ENCODE results near the gene GLI3. TPM values are rescaled to one million over a fixed set of nuclear protein-coding genes. Genes with fewer than 3 reads are reported as not detected.

Gene GLI3
- total RNA-seq, 1 experiment from 2014 or later: not detected

DNA sequence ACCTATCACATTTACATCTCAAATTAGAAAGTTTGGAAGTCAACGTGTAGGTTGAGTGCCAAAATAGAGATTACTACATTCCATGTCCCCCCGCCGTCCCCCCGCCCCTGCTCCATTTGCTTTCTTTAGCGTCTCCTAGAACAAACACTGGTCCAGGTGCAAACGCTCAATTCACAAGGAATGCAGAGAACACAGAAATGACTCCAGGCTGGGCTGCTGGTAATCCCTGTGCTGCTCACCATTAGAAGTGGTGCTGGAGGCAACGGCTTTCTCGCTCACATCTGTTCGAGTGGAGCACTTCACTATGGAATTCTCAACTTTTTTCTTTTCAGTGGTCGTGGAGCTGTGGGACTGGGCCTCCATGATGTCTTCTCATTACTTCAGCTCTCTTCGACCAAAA is 14.1 kb downstream of the GLI3 start:
- ChIA-PET CTCF (no interaction called here), POLR2A (ENCODE audit: unreplicated experiment) (no interaction called here)
- intact Hi-C loops (cut with micrococcal nuclease; ENCODE audit: unreplicated experiment): no loop called here
- Histone ChIP-seq H3K4me2 (no peak overlapping the region), H2AFZ (no peak overlapping the region), H3K4me3 (no peak overlapping the region), H3K36me3 (ENCODE audit: low read depth) (no peaks in the 10 kb centered on the region), H3K79me2 (ENCODE audit: low read depth) (no peaks in the 10 kb centered on the region), H3K4me1 (replicated peaks; ENCODE audit: insufficient read depth) (no peaks in the 10 kb centered on the region), H3K27me3 (ENCODE audit: insufficient read depth, low read depth) (peaks cover 94% of the 10 kb centered on the region), H4K20me1 (ENCODE audit: insufficient read depth) (no peaks in the 10 kb centered on the region), H3F3A (ENCODE audit: insufficient read depth, low read depth) (no peaks in the 10 kb centered on the region), H3K9me2 (ENCODE audit: insufficient read depth) (no peaks in the 10 kb centered on the region), H3K27ac (no peak overlapping the region), H3K9me3 (ENCODE audit: insufficient read depth, low read depth) (no peaks in the 10 kb centered on the region)
- TF ChIP-seq, protein P1, sequence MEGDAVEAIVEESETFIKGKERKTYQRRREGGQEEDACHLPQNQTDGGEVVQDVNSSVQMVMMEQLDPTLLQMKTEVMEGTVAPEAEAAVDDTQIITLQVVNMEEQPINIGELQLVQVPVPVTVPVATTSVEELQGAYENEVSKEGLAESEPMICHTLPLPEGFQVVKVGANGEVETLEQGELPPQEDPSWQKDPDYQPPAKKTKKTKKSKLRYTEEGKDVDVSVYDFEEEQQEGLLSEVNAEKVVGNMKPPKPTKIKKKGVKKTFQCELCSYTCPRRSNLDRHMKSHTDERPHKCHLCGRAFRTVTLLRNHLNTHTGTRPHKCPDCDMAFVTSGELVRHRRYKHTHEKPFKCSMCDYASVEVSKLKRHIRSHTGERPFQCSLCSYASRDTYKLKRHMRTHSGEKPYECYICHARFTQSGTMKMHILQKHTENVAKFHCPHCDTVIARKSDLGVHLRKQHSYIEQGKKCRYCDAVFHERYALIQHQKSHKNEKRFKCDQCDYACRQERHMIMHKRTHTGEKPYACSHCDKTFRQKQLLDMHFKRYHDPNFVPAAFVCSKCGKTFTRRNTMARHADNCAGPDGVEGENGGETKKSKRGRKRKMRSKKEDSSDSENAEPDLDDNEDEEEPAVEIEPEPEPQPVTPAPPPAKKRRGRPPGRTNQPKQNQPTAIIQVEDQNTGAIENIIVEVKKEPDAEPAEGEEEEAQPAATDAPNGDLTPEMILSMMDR (conservative IDR thresholded peaks at IDR 0.05): no peak
- TF ChIP-seq EZH2 (IDR thresholded peaks at IDR 0.05; ENCODE audit: low read depth): no peak
- DNase-seq: no peak
- no TSS peak for BruUV-seq (replicated peaks)

DNA sequence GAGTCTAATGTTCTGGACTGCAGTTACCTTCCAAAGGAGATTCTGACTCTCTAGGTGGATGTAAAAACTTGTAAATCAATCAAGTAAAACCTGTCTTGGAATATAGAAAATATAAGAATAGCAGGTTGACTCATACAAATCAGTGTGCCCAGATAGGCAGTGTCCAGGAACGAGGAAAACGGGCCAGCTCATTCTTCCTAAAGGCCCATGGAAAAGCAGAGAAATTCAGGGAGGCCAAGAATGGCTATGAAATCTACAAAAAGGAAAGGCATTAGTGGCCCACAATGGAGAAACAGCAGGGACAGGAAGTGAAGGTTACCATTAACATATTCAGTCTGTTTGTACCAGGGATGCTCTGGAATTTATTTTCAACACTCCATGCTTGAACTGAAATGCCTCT is 14.9 kb downstream of the GLI3 start:
- TF ChIP-seq EZH2 (IDR thresholded peaks at IDR 0.05; ENCODE audit: low read depth): no peak
- TF ChIP-seq, protein P1 (conservative IDR thresholded peaks at IDR 0.05): no peak
- intact Hi-C loops (cut with micrococcal nuclease; ENCODE audit: unreplicated experiment): no loop called here
- H3K4me3 ChIP-seq: no peak overlapping the region
- H3K9me3 ChIP-seq (ENCODE audit: insufficient read depth, low read depth): no peaks in the 10 kb centered on the region
- BruUV-seq (replicated peaks): no TSS peak
- H3K9me2 ChIP-seq (ENCODE audit: insufficient read depth): no peaks in the 10 kb centered on the region
- DNase-seq: no peak
- no peaks in the 10 kb centered on the region for H4K20me1 ChIP-seq (ENCODE audit: insufficient read depth)
- no peaks in the 10 kb centered on the region for H3F3A ChIP-seq (ENCODE audit: insufficient read depth, low read depth)
- no peak overlapping the region for H2AFZ ChIP-seq
- no peak overlapping the region for H3K27ac ChIP-seq
- POLR2A ChIA-PET (ENCODE audit: unreplicated experiment): no interaction called here
- no peaks in the 10 kb centered on the region for H3K36me3 ChIP-seq (ENCODE audit: low read depth)
- no peaks in the 10 kb centered on the region for H3K4me1 ChIP-seq (replicated peaks; ENCODE audit: insufficient read depth)
- H3K27me3 ChIP-seq (ENCODE audit: insufficient read depth, low read depth): peaks cover 94% of the 10 kb centered on the region
- H3K4me2 ChIP-seq: no peak overlapping the region
- no peaks in the 10 kb centered on the region for H3K79me2 ChIP-seq (ENCODE audit: low read depth)
- CTCF ChIA-PET: no interaction called here

GRCh38 chr7:42221304-42221703 is 15.7 kb downstream of the GLI3 start:
- no peaks in the 10 kb centered on the region for H3K79me2 ChIP-seq (ENCODE audit: low read depth)
- POLR2A ChIA-PET (ENCODE audit: unreplicated experiment): no interaction called here

More at GRCh38 chr7:42221304-42221703, 15.7 kb downstream of the GLI3 start:
- Histone ChIP-seq H3K9me2 (ENCODE audit: insufficient read depth) (no peaks in the 10 kb centered on the region), H3K4me3 (no peak overlapping the region), H3K4me2 (no peak overlapping the region), H3K27ac (no peak overlapping the region), H3F3A (ENCODE audit: insufficient read depth, low read depth) (no peaks in the 10 kb centered on the region), H3K4me1 (replicated peaks; ENCODE audit: insufficient read depth) (no peaks in the 10 kb centered on the region), H3K27me3 (ENCODE audit: insufficient read depth, low read depth) (peaks cover 92% of the 10 kb centered on the region), H2AFZ (no peak overlapping the region), H3K9me3 (ENCODE audit: insufficient read depth, low read depth) (no peaks in the 10 kb centered on the region), H4K20me1 (ENCODE audit: insufficient read depth) (no peaks in the 10 kb centered on the region), H3K36me3 (ENCODE audit: low read depth) (no peaks in the 10 kb centered on the region)
- no peak for DNase-seq
- BruUV-seq (replicated peaks): no TSS peak
- intact Hi-C loops (cut with micrococcal nuclease; ENCODE audit: unreplicated experiment): no loop called here
- no peak for TF ChIP-seq EZH2 (IDR thresholded peaks at IDR 0.05; ENCODE audit: low read depth)
- TF ChIP-seq, protein P1 (conservative IDR thresholded peaks at IDR 0.05): no peak
- CTCF ChIA-PET: no interaction called here
